CD4-positive, alpha-beta T cell treated with Interleukin-6 for 4 hours (primary cell): Measurements from ENCODE around the gene HPCAL1.
"Not testable (repeated sequence)": the region's sequence is repeated elsewhere in the genome, so short reads cannot be mapped to it uniquely, and the experiment has no call there.

ENCODE experiments used
- DNase-seq: peaks from one replicate; pipeline ENCODE4 v3.0.0-alpha.2; 2020; ENCODE audit warnings: mixed read lengths

The HPCAL1 gene

DNA sequence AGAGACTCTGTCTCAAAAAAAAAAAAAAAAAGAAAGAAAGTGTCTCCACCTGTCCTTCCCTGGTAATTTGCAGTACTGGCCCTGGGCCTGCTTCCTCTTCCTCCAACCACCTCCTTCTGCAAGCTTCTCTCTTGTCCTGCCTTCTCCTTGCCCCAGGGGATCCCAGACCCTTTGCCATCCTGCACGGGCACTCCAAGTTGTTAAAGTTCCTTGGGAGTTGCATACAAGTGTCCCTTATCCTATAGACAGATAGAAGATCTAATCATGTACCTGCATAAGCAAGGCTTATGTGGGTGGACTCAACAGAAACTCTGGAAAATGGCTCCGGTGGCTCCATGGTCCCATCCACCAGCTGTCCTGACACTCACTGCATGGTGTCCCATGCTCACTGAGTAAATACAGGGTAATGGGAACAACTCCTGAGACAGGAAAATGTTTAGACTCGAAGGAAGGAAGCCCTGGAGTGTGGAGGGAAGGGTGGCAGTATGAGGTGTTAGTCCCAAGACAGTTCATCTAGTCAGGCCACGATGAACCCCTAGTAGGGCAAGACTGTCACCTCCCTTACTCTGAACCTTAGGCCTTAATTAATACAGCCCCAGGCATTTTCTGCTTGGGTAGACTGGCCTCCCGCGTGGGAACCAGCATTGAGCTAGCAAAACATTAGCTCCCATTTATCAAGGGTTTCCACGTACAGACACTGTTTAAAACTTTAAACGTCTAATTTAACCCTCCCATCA lies 128.3 kb downstream of the HPCAL1 start:
- no peak for DNase-seq

DNA sequence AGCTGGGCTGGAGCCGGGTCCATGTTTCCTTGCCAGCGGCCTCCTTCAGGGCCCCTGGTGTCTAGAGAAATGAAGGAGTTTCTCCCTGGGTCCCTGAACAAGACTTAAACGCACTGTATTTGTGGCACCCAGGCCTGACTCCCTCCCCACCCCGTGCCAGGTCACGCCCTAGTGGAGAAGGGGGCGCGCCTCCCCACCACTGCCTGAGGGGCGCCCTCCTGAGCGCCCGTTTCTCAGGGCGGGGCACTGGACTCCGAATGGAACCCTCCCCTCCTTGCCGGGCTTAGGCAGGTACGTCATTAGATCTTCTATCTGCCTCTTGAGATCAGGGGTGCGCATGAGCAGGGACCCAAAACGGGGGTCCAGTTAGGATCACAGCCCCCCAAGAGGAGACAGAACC lies 129.1 kb downstream of the HPCAL1 start:
- no peak for DNase-seq

DNA sequence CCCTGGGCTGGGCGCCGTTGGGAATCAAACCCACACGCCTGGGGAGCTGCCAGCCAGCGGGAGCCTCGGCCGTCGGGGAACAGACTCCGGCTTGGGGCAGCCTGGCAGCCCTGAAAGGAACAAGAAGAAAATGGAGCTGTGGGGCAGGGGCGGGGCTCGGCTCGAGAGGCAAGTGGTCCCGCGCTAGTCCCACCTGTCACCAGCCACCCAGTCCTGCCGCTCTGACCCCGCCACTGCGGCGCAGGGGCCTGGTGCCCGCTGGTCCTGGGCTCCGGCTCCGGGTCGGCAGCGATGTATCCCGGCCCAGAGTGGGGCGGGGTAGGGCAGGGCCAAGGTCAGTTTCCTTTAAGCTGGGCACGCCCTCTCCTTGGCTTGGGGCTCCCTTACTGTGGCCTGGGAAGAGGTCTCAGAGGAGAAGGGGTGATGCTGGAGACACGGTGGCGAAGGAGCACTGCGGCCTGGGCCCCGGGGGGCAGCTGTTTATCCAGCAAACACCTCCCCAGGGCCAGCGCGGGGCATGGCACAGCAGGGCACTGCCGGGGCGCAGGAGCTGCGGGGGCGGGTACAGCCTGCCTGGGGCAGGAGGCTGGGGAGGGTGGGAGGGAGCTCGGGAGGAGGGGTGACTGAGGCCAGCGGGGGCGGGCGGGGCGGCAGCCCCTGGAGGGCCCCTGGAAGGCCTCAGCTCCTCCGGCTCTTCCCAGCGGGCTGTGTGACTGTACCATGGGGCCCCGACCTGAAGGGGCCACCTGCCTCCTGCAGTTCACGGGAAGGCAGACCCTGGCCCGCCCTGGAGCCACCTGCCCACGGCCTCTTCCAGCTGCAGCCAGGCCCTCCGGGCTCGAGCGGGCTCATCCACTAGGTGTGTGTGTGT lies 129.8 kb downstream of the HPCAL1 start:
- DNase-seq = no peak

DNA sequence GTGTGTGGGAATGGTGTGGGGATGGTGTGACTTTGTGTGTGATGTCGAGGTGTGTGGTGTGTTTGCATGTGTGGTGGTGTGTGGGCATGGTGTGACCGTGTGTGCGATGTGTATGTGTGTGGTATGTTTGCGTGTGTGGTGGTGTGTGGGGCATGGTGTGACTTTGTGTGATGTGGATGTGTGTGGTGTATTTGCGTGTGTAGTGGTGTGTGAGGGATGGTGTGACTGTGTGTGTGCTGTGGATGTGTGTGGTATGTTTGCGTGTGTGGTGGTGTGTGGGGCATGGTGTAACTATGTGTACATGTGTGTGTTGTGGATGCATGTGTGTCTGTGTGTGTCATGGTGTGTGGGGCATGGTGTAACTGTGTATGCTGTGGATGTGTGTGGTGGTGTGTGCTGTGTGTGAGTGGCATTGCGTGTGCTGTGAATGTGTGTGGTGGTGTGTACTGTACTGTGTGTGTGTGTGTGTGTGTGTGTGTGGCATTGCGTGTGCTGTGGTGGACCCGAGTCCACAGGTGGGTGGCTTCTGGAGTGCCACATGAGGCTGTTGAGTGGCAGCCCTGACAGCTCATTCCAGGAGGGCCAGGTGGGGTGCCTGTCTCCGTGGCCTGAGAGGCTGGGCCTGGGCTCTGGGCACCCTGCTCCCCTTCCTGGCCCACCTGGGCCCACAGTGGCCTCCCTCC lies 130.7 kb downstream of the HPCAL1 start:
- no peak for DNase-seq

DNA sequence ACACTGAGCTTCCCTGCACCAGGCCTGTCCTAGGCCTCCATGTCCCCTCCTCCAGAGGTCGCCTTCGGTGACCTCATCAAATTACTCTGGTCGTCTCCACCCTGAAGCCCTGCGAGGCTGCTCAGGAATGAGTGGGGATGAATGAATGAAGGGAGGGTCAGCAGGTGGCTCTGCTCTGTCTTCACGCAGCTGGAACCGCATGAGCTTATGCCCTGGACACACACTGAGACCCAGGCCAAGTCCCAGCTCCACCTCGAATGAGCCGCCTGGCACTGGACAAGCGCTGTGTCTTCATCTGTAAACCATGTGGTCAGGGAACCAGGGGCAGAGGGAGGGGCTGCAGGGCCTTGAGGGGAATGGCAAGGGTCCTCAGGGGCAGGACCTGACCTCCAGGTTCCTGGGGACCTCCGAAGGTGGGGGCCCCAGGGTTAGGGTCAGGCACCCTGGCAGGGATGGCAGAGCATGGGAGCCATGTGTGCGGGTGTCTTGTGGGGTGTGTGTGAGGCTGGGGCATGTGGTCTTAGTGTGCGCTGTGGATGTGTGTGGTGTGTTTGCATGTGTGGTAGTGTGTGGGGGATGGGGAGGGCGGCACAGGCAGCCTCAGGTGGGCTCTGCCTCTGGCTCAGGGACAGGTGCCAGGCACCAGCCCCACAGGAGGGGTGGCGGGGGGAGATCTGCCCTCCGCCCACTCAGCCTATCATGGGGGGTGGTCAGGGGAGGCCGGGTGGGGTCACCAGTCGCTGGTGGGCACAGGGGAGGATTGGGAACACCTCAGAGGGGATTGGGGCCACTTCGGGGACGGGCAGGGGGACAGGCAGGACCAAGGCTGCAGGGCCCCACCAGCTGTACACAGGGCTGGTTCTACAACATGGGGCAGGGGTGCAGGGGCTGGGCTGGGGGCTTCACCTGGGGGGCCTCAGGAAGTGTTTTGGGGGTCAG lies 131.5 kb downstream of the HPCAL1 start:
- DNase-seq = no peak

DNA sequence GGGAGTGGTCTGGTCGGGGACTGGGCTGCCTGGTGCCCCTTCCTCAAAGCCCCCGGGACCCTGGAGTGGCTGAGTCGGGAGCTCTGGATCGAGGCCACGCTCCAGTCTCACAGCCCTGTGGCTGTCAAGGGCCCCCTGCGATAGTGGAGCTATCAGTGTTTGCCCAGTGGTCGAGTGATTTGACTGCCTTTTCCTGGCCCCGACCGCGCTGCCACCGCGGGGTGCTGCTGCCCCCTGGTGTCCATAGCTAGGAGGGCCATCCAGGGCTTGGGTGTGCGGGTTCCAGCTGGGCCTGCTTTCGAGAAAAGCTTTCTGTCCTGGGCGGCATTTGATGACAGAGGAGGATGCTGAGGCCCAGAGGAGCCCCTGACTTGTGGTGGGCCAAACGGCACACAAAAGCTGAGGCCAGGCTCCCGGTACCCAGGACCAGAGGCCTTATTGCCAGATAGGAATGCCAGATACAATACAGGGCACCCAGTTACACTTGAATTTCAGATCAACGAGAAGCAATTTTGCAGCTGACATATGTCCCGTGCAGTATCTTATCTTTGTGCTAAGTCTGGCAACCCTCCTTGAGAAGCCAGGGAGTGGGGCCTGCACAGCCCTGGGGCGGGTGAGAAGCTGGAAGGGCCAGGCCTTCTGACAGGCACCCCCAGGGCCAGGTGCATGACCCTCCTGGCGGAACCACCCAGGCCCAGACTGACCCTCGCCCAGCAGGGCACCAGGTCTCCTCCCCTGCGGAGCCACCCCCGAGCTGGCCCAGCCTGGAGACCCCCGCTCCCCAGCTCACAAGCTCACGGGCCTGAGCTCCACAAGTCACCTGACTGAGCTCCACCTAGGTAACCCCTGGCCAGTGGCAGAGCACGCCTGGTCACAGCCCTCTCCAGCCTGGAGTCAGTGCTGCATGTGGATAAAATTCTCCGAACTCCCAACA lies 132.4 kb downstream of the HPCAL1 start:
- DNase-seq = peak; percentile 80

DNA sequence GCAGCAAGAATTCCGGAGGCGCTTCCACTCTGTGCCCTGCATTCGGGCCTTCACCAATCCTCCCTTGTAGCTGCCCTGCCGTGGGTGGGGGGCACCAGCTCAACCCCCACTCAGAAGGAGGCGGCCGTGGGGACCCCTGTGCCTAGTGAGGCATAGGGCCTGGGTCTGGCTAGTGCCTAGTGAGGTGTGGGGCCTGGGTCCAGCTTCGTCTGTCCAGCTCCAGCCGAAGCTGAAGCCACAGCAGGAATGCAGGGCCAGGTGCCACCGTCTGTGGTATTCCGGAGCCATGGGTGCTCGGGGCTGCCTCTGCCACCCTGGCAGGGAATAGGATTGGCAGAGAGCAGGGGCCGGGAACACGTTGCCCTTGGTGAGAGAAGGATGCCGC lies 133.1 kb downstream of the HPCAL1 start:
- no peak for DNase-seq

DNA sequence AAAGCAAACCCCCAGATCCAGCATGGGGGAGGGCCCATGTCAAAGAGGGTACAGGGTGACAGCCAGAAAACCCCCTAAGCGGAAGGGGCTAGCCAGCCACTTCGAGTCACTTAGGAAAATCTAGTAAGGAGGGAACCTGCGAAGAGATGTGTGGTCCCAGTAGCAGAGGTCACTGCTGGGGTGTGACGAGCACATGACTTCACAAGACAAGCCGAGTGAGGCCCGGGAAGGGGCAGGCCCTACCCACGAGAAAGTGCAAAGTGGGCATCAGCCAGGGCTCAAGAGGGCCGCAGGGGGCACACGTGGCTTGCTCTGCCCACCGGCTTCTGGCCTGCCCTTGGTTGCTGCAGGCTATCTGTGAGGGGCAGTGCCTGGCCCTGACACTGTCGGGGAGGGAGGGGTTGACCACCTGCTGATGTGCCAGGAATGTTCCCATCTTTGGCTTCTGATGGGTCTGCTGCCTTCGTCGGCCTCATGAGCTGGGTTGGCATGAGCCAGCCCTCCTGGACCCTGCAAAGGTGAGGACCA lies 133.9 kb downstream of the HPCAL1 start:
- no peak for DNase-seq

DNA sequence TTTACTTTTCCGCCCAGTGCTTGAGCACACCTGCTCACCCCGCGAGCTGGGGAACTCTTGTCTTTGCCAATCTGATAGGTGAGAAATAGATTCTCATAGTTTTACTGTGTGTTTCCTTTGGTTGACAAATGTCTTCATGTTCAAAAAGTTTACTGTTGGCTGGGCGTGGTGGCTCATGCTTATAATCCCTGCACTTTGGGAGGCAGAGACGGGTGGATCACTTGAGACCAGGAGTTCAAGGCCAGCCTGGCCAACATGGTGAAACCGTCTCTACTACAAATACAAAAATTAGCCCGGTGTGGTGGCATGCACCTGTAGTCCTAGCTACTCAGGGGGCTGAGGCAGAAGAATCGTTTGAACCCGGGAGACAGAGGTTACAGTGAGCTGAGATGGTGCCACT lies 135.1 kb downstream of the HPCAL1 start:
- DNase-seq = no peak

DNA sequence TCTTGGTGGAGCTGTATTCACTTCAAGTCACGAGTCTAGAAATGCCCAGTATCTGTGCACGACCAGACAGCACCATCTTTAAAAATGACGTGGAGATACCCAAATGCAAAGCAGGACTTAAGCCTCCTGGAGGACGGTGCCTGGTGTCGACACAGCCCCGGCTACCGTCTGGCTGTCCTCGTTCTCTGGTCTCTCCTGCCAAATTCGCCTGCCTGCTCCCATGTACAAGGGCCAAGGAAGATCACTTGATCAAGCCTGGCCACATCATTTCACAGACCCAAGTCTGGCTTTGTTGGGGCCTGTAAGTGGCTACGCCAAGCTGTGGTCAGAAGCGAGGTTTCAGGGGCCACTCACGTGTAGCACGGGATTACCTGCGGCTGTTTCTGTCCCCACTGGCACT lies 136.0 kb downstream of the HPCAL1 start:
- DNase-seq = no peak

DNA sequence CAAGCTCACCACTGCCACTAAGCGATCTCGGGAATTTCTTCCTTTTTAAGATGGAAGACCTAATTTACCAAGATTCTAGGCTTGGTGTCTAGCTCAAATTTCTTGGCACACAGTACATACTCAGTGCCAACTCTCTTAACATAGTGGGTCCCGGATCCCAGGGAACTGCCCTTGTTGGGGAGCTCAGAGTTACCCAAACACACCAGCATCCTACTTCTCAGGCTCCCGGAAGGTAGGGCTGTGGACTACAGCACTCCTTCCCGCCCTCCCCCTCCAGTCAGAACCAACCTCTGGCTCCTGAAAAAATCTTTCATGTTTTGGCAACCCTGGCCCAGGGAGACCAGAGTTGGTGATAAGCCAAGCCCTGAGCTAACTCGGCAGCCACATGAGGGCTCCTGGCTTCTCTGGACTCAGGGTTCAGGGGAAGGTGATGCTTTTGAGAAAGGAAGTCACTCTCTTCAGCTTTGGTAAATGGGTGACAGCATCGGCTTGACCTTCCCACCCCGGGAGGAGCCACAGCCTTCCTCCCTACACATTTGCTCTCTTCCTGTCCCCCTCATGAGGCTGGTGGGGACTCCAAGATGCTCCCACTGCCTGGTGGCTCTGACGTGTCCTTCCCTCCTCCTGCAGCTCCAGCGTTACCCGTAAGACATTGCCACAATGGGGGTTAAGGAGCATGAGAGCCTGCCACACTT lies 136.6 kb downstream of the HPCAL1 start:
- DNase-seq = no peak

DNA sequence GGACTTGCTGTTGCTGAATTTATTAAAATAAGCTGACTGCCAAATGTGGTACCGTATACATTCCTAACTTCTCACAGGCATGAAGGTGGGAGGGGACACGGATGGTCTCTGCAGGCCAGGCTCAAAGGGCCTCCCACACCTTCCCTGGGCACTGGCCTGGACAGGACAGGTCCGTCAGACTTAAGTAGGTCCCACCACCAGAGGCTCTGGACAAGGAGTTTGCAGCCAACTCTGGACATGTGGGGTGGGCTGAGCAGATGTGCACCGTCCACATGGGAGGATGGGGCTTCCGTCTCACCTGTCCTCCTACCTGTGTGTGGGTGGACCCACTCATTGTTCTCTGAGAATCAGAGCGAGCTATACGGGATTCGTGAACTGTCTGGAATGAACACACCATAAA lies 137.3 kb downstream of the HPCAL1 start:
- no peak for DNase-seq

DNA sequence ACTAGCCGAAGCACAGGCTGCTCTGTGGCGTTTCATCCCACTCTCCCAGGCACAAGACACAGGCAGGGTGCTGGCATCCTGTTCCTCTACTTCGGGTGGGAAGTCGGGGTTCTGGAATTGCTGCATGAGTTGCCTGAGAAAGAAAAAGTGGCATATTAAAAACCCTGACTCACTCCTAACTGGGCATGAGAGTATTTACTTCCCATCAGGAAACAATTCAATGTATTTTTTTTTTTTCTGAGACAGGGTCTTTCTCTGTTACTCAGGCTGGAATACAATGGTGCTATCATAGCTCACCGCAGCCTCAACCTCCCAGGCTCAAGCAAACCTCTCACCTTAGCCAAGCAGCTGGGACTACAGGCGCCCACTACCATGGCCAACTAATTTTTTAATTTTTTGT lies 138.0 kb downstream of the HPCAL1 start:
- DNase-seq = no peak

DNA sequence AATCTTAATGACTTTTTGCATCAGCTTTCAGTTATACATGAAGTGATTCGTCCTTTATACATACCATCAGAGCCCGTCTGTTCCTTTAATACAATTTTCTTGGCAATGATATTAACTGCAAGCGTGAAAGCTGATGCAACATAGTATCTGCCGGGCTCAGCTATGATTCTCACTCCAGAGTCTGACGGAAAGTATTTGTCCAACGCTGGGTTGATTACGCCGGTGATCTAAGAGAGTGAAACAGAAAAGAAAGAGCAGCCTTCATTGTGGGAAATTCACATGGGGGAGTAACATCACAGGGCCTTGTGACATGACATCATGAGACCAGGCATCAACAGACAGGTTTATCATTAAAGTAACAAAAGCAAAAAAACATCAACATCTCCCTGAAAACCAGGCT lies 139.2 kb downstream of the HPCAL1 start:
- no peak for DNase-seq

DNA sequence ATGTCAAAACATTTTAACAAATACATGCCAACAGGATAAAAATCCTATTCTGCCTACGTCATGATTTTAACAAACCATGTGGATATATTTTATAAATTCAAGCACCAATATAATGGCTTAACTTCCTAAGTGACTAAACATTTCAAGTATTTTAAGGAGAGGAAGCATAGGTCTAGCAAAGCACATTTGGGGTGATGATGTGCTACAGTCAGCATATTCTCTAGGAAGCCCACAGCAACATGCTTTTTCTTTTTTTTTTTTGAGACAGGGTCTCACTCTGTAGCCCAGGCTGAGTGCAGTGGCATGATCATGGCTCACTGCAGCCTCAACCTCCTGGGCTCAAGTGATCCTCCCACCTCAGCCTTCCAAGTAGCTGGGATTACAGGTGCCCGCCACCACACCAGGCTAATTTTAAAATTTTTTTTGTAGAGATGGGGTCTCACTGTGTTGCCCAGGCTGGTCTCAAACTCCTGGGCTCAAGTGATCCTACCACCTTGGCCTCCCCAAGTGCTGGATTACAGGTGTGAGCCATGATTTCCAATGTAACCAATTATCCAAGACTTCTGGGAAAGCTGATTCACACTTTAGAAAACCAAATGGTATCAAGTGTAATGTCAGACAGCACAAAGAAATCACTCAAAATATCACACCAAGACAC lies 139.9 kb downstream of the HPCAL1 start:
- DNase-seq = not testable (repeated sequence)

DNA sequence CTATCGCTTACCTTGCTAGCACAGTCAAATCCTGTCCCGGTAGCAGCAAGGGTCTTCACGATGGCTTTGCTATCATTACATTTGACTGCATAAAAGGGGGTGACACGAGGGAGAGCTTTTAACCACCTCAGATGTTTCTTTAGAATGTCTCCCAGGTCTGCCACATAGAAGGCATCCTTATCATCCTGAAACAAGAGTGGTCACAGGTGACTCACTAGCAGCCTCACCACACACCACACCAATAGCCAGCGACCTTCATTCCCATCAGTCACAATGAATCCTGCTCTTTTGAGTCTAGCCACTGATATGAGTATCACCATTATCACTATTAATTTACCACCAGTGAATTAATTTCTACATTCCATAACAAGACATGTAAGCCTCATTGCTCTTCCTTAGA lies 141.8 kb downstream of the HPCAL1 start:
- no peak for DNase-seq

DNA sequence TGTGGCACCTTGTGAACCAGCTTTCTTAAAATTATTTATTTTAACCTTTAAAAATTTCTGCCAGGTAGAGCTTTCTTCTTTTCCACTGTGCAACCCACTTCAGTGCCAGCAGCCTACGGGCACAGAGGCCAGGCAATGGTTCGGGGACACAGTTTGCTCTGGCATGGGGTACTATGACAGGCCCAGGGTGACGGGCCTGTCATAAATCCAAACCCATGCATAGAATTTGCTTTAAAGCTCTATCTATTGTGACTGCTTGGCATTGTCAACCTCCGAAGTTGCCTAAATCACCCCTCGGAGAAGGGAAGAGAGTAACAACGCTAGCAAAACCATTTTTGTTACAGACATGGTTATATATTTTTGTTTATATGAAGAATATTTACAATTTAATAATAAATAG lies 143.9 kb downstream of the HPCAL1 start:
- DNase-seq = no peak

DNA sequence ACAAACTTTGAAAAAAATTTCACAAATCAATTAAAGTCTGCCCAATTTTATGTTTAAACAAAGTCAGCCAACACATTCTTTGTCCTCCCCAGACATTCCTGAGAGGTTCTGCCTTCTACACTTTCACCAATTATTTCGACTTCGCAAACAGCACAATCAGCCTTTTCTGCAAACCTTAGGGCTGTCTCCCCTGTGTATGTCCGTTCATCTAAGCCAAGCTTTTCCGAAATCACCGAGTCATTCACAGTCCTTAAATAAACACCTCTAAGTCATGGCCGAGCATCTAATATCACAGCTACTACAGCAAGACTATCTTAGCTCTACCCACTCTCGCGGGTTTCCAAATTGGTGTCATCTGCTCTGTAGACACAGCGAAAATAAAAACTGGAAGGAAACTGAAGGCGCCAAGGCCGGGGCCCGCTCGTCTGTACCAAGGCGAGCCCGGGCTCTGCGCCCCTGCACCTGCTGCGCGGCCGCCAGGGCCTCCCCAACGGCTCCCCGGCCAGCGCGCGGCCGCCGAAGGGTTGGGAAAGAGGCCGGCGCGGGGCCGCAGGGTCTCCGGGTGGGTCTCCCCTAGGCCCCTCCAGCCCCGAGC lies 144.7 kb downstream of the HPCAL1 start:
- DNase-seq = peak; percentile 49

DNA sequence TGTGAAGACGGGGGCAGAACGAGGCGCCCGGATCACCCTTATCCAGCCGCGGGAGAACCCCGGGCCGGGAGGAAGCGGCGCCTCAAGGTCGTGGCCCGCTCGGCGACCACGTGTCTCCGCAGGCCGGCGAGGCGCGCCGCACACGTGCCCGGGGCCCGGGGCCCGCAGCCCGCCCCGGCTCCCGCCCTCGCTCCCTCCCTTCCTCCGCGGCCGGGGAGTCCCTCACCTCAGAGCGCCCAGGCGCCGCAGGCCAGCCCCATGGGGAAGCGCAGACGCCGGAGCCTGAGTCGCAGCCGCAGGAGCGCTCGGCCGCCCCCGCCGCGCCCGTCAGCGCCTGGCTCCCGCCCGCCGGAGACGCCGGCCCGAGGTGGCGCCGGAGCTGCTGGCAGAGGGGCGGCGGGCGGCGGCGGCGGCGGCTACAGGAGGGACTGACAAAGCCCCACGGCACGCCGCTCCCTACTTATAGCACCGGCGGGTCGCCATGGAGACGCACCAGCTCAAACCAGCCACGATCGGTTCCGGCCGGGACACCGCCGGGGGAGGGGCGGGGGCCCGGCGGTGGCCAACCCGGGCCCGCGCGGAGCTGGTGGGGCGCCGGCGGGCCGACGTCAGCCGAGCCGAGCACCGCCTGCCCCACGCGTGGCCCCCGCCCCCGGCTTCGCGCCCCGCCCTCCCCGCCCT lies 145.3 kb downstream of the HPCAL1 start, which contains the start of gene ODC1:
Gene ODC1, minus strand, starts transcription at position 433 of the 681 bp plus-strand sequence. CDS start 3,295 bp downstream, outside the sequence.
- DNase-seq = peak; percentile 99
